ENCODE data around the gene NIPSNAP2.
"Not testable (repeated sequence)": the region's sequence is repeated elsewhere in the genome, so short reads cannot be mapped to it uniquely, and the experiment has no call there.

The NIPSNAP2 gene

DNA sequence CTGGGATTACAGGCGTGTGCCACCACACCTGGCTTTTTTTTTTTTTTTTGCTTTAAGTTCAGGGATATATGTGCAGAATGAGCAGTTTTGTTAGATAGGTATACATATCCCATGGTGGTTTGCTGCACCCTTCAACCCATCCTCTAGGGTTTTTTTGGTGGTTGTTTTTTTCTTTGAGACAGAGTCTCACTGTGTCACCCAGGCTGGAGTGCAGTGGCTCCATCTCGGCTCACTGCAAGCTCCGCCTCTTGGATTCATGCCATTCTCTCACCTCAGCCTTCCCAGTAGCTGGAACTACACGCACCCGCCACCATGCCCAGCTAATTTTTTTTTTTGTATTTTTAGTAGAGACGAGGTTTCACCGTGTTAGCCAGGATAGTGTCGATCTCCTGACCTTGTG lies 84.4 kb downstream of the NIPSNAP2 start:
- DNase-seq = not testable (repeated sequence)
